HuH-7 (cell line): ENCODE measurements around the gene CCT7.
"Not testable (repeated sequence)": the region's sequence is repeated elsewhere in the genome, so short reads cannot be mapped to it uniquely, and the experiment has no call there.

Source experiments
- DNase-seq: peaks from one replicate; pipeline ENCODE4 v3.0.0; 2011; ENCODE audit warnings: low spot score

The CCT7 gene

GRCh38 chr2:73255907-73256617 is 22.0 kb downstream of the CCT7 start:
- no peak for DNase-seq

GRCh38 chr2:73256618-73256922 is 22.5 kb downstream of the CCT7 start:
- DNase-seq: no peak

DNA sequence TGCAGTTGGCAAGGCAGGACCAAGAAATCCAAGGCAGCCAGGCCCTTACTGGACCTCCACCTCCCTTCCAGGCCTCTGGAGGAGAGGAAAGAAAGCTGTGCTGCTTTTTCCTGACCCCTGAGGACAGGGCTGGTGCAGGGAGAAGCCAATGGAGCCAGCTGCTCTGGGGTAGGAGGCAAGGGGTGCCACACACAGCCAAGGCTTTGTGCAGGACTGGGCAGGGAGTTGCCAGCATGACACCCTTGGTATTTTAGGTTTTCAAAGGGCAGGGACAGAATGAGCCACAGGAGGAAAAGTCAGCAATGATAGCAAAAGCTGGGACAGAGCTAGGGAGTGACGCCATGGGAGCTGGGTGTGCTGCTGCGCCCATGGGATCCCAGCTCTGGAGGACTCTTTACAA is 22.9 kb downstream of the CCT7 start:
- no peak for DNase-seq

DNA sequence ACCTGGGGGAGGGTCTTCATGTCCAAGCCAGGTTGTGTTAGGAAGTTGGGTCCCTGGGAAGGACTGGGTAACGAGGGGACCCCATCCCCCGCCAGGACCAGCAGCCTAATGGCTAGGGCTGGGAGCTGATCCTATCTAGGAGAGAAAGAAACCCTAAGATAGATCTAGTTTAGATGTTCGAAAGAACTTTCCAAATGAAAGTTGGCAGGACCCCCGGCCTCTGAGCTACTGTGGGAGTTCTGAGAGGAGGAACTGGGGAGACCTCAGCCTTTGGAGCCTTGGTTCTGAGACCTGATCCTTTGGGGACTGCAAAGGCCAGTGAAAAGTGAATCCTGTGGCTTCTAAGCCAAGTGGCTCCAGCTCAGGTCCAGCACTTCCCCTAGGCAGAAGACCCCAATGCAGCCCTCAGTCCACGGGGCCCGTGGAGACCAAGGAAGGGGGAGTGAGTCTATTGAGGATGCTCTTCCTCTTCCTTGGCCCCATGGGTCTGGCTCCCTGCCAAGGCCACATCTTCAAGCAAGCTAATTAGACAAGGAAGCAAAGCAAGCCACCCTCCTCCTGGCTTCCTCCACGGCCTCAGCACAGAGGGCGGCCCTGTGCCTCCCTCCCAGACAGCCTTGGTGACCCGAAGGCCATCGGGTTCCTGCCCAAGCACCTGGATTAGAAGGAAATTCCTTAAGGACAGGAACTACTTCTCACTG is 23.5 kb downstream of the CCT7 start:
- DNase-seq: no peak

- DNase-seq: no peak
Measured at GRCh38 chr2:73258186-73258912, 24.2 kb downstream of the CCT7 start.

DNA sequence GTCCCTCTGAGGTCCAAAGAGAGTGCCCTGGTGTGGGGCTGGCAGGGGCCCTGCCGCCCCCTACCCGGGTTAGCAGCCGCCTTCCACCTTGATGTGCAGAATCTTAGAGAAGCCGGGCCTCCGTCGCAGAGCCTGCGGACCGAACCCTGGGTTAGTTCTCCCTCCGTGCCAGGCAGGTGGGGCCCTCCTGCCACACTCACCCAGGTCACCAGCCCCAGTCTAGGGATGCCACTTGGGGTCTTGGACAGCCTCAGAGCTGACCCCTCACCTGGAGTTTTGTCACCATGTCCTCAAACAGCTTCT is 24.8 kb downstream of the CCT7 start:
- DNase-seq: no peak

GRCh38 chr2:73259276-73259675 is 25.2 kb downstream of the CCT7 start:
- no peak for DNase-seq

- no peak for DNase-seq
Measured at GRCh38 chr2:73259704-73260337, 25.7 kb downstream of the CCT7 start.

- peak; percentile 97 for DNase-seq
Measured at GRCh38 chr2:73260338-73260984, 26.4 kb downstream of the CCT7 start.

- peak; percentile 55 for DNase-seq
Measured at GRCh38 chr2:73262108-73262651, 28.1 kb downstream of the CCT7 start.

GRCh38 chr2:73262691-73263429 is 28.8 kb downstream of the CCT7 start:
- not testable (repeated sequence) for DNase-seq

DNA sequence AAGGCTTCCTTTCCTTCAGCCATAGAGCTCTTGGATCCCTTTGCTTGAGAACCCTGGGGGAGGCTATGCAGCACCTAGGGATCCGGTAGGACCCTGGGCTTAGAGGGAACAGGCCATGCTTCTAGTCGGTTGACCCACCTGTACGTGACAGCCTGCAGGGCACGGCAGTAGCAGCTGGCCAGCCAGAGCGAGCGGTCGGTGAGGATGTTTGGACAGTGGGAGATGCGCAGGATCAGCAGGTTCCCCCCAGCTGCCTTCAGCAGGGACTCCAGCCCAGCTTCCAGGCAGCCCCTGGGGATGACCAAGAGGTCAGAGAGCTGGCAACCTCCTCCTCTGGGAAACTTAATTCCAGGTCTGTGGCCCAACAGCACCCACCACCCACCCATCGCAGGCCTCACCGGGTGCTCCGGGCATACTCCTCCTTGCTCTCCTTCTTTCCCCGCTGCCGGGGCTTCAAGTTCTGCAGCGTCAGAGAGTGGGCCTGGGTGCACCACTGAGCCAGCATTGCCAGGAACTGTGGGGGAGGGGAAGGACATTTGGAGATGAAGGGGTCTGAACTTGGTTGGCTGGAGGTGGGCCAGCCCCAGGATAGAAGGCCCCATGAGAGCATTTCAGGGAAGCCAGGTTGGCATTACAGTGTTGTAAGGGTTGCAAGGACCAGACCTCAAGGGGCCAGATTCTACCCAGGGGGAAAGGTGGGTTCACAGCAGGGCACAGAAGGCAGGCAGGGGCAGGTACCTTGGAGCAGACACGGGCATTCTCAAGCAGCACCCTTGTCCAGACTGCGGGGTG is 29.6 kb downstream of the CCT7 start:
- no peak for DNase-seq

- no peak for DNase-seq
Measured at GRCh38 chr2:73264332-73264606, 30.2 kb downstream of the CCT7 start.

DNA sequence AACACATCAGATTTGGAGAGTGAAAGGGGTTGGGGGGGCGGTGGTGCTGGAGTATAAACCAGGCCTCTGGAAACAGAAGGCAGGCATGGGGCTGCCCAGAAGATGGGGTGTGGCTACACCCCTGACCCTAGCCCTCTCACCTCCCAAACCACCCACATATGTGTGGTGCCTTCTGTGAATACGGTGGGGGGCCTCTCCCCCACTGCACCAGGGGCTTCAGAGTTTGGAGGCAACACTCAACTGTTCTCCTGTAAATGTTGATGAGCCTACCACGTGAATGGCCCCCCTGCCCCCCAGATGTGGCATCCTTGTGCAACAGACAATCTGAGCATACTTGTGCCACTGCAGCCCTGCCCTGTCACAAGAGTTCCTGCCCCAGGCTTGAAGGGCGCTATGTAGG is 30.7 kb downstream of the CCT7 start:
- DNase-seq: no peak

DNA sequence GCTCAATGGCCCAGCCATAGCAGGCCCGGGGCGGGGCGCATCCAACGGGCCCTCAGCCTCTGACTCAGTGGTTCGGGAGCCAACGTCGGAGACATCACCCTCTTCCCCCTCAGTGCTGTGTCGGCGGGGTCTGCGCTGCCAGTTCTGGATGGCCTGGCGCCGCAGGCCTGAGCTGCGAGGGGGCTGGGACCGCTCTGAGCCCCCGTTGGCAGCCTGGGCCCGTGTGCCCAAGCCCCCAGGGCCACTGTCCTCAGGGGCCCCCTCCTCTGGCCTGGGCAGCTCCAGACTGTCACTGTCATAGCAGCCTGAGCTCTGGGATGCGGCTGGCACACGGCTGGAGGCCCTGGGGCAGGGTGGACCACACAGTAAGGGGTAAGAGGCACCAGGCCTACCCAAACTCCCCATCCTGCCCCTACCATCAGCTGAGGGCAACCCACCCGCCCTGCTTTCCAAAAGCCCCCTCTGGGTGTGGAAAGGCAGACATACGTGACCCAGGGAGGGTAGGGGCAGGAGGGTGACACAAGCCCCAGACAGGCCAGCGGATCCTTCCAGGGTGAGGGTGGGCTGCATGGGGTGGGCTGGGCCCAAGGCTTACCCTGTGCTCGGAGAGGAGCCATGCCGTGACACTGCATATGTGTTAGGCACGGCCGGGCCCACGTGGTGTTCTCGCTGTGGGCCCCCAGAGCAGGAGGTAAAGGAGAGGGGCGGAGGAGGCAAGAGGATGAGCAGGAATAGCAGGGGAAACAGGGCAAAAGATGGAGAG is 31.4 kb downstream of the CCT7 start:
- DNase-seq: no peak

- DNase-seq: no peak
Measured at GRCh38 chr2:73266061-73266901, 32.2 kb downstream of the CCT7 start.

GRCh38 chr2:73267008-73267407 is 32.9 kb downstream of the CCT7 start:
- DNase-seq: no peak

DNA sequence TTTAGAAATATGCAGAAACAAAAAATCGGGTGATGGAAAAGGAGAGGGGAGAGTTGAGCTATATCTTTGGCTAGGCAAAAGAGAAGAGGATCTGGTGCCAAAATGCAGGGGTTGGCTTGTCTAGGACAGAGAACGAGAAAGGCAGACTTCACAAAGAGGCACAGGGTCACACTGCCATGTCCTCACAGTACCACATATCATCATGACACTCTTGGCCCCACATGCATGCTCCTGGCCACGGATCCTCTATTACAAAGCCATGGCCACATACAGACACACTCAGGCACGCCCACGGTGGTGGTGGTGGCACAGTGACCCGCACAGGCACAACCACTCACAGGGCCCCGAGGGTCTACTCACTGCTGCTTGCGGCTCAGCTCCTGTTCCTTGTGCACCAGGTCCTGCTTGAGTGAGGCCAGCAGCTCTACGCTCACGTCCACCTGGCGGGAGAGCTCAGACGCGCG is 34.3 kb downstream of the CCT7 start:
- no peak for DNase-seq
